ENCODE data around the gene ZDHHC5.

GRCh38 chr11:57667736-57668433, at the start of gene ZDHHC5:
- TF ChIP-seq, protein P1, sequence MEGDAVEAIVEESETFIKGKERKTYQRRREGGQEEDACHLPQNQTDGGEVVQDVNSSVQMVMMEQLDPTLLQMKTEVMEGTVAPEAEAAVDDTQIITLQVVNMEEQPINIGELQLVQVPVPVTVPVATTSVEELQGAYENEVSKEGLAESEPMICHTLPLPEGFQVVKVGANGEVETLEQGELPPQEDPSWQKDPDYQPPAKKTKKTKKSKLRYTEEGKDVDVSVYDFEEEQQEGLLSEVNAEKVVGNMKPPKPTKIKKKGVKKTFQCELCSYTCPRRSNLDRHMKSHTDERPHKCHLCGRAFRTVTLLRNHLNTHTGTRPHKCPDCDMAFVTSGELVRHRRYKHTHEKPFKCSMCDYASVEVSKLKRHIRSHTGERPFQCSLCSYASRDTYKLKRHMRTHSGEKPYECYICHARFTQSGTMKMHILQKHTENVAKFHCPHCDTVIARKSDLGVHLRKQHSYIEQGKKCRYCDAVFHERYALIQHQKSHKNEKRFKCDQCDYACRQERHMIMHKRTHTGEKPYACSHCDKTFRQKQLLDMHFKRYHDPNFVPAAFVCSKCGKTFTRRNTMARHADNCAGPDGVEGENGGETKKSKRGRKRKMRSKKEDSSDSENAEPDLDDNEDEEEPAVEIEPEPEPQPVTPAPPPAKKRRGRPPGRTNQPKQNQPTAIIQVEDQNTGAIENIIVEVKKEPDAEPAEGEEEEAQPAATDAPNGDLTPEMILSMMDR (IDR thresholded peaks at IDR 0.05): peak in 3 of 4 experiments; percentile 59 to 72 (median 67)
- peak; percentile 68 for TF ChIP-seq POLR2AphosphoS5 (IDR thresholded peaks at IDR 0.05)
- TF ChIP-seq EP300 (IDR thresholded peaks at IDR 0.05): no peak
- TF ChIP-seq POLR2A (IDR thresholded peaks at IDR 0.05): peak; percentile 82 to 88
